ENCODE results near the gene APLP1. TPM values are rescaled to one million over a fixed set of nuclear protein-coding genes. Genes with fewer than 3 reads are reported as not detected.

Gene APLP1
- total RNA-seq, 2 donors from 2014 or later: 3.6 to 38.0 TPM

DNA sequence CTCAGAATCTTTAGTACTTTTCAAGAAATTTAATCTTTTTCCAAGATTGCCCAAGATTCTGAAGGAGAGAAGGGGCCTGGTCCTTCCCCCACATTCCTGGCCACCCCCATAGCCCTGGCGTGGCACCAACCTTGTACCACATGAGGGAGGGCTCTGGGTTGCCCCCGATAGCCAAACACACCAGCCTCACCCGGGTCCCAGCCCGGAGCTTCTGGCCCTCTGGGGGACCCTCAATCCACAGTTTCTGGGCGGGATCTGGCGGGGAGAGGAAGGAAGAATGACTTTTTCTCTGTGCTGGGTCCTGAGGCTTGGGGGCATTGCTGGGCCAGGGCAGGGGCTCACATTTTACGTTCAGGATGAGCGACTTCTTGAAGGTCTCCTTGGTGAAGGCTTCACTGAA lies 20.5 kb upstream of the APLP1 start:
- Histone ChIP-seq H3K27ac (no peak overlapping the region), H3K4me1 (replicated peaks) (peaks cover 3% of the 10 kb centered on the region), H3K36me3 (no peaks in the 10 kb centered on the region), H3K4me3 (no peak overlapping the region), H3K27me3 (replicated peaks; ENCODE audit: insufficient read depth) (peaks cover 20% of the 10 kb centered on the region), H3K9me3 (no peaks in the 10 kb centered on the region)
- DNase-seq (ENCODE audit: low spot score): no peak
- 79% methylated on average over 8 of the region's 8 CpGs for WGBS
- TF ChIP-seq POLR2AphosphoS5 (IDR thresholded peaks at IDR 0.05) (no peak), POLR2A (IDR thresholded peaks at IDR 0.05) (no peak)
- TF ChIP-seq, protein P1, sequence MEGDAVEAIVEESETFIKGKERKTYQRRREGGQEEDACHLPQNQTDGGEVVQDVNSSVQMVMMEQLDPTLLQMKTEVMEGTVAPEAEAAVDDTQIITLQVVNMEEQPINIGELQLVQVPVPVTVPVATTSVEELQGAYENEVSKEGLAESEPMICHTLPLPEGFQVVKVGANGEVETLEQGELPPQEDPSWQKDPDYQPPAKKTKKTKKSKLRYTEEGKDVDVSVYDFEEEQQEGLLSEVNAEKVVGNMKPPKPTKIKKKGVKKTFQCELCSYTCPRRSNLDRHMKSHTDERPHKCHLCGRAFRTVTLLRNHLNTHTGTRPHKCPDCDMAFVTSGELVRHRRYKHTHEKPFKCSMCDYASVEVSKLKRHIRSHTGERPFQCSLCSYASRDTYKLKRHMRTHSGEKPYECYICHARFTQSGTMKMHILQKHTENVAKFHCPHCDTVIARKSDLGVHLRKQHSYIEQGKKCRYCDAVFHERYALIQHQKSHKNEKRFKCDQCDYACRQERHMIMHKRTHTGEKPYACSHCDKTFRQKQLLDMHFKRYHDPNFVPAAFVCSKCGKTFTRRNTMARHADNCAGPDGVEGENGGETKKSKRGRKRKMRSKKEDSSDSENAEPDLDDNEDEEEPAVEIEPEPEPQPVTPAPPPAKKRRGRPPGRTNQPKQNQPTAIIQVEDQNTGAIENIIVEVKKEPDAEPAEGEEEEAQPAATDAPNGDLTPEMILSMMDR (IDR thresholded peaks at IDR 0.05): no peak
- intact Hi-C loops (cut with DNase I): no loop called here

DNA sequence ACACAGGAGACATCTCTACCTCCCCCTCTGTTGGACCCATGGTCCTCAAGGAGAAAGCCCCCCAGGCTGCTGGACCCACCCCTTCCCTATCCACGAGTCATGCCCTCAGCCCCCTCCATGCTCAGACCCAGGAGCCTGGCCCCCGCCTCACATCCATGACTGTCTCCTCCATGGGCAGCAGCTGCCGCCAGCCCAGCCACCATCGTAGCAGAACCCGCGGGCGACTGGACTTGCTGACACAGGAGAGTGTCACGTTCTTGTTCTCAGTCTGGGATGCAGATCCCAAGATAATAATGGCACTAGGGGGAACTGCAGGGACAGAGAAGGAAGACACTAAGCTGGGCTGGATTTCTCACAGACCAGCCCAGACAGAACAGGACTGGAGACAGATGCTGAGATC lies 19.9 kb upstream of the APLP1 start:
- H3K27me3 ChIP-seq (replicated peaks; ENCODE audit: insufficient read depth): peaks cover 19% of the 10 kb centered on the region
- no peak overlapping the region for H3K27ac ChIP-seq
- no peak overlapping the region for H3K4me3 ChIP-seq
- intact Hi-C loops (cut with DNase I): no loop called here
- peaks cover 3% of the 10 kb centered on the region for H3K4me1 ChIP-seq (replicated peaks)
- no peak for DNase-seq (ENCODE audit: low spot score)
- no peaks in the 10 kb centered on the region for H3K36me3 ChIP-seq
- TF ChIP-seq POLR2A (IDR thresholded peaks at IDR 0.05) (no peak), POLR2AphosphoS5 (IDR thresholded peaks at IDR 0.05) (no peak)
- TF ChIP-seq, protein P1 (IDR thresholded peaks at IDR 0.05): no peak
- no peaks in the 10 kb centered on the region for H3K9me3 ChIP-seq
- 74% methylated on average over 8 of the region's 8 CpGs for WGBS

DNA sequence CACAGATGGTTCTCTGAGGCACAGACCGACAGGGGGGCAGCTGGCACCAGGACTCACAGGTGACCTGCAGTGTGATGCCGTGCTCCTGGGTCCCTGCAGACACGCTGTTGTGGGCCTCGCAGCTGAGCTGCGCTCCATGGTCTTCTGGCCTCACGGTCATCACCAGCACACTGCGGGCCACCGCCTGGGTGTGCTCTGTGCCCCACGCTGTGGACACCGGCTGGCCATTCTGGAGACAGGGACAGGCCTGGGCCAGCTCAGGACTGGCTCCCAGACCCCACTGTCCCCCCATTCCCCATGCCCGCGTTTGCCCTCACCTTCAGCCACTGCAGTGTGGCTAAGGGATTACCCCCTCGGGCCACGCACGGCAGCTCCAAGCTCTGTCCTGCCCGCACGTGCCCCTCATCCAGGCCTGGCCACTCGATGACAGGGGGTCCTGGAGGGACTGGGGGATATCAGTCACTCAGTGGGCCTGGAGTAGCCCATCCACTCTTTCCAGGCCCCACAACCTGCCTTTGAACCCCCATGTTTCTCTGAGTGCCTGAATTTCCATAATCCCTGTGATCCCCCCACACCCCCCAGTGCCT lies 19.4 kb upstream of the APLP1 start:
- no peak for DNase-seq (ENCODE audit: low spot score)
- WGBS: 91% methylated on average over 18 of the region's 18 CpGs
- peaks cover 3% of the 10 kb centered on the region for H3K4me1 ChIP-seq (replicated peaks)
- peaks cover 13% of the 10 kb centered on the region for H3K27me3 ChIP-seq (replicated peaks; ENCODE audit: insufficient read depth)
- intact Hi-C loops (cut with DNase I): no loop called here
- H3K4me3 ChIP-seq: no peak overlapping the region
- H3K9me3 ChIP-seq: no peaks in the 10 kb centered on the region
- no peak for TF ChIP-seq POLR2AphosphoS5 (IDR thresholded peaks at IDR 0.05)
- no peak for TF ChIP-seq POLR2A (IDR thresholded peaks at IDR 0.05)
- TF ChIP-seq, protein P1 (IDR thresholded peaks at IDR 0.05): no peak
- H3K27ac ChIP-seq: no peak overlapping the region
- no peaks in the 10 kb centered on the region for H3K36me3 ChIP-seq

DNA sequence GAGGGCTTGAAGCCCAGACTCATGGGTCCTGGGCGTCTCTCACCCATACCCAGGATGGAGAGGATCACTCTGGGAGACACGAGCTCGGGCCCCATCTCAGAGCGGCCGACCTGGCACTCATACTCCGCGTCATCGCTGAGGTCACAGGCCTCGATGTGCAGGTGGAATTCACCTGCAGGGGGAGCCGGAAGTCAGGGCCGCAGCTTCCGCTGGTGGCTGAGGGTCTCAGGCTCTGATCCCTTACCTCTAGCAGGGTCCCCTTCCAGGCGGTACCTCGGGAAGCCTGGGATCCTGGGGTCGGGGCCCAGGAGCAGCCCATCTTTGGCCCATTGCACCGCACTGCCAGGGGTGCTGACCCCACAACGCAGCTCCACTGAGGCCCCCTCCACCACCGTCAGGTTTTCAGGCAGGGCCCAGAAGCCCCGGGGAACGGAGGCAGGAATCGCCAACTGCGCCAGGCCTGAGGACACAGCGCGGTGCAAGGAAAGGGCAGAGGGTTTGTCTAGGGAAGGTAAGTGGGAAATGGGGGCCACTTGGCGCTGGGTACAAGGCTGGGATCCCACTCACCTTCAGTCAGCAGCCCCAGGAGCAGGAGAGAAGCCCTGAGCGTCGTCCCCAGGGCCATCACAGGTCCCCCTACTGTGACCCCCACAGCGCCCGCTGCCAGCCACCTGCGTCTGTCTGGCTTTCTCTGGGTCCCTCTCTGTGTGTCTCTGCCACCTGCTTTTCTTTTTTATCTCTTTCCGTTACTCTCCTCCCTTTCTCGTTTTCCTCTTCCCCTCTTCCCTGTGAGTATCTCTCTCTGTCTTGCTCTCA lies 17.0 kb upstream of the APLP1 start:
- Histone ChIP-seq H3K27ac (no peak overlapping the region), H3K9me3 (no peaks in the 10 kb centered on the region), H3K4me3 (no peak overlapping the region), H3K4me1 (replicated peaks) (no peaks in the 10 kb centered on the region), H3K36me3 (no peaks in the 10 kb centered on the region), H3K27me3 (replicated peaks; ENCODE audit: insufficient read depth) (peaks cover 7% of the 10 kb centered on the region)
- intact Hi-C loops (cut with DNase I): no loop called here
- DNase-seq (ENCODE audit: low spot score): no peak
- TF ChIP-seq POLR2A (IDR thresholded peaks at IDR 0.05): no peak
- TF ChIP-seq, protein P1 (IDR thresholded peaks at IDR 0.05): no peak
- no peak for TF ChIP-seq POLR2AphosphoS5 (IDR thresholded peaks at IDR 0.05)
- WGBS: 51% methylated on average over 32 of the region's 32 CpGs
